OCI-LY3 (cell line): ENCODE results near the gene METTL3.

Source experiments
- CTCF ChIP-seq: fragments of 200-600, 300-600 bp; sonication (generic); IDR thresholded peaks from 2 replicates; pipeline ENCODE4 v1.5.1; 2014; ENCODE audit warnings: antibody characterized with exemption, low read length, low read depth
- EZH2phosphoT487 ChIP-seq: fragments of 200-600 bp; shearing (Covaris generic); IDR thresholded peaks from 2 replicates; pipeline ENCODE4 v1.6.1; 2018; ENCODE audit warnings: antibody characterized with exemption, mixed run types, low read depth

- no peak for TF ChIP-seq CTCF
- no peak for TF ChIP-seq EZH2phosphoT487
These were observed 14.4 kb upstream of the METTL3 start for GRCh38 chr14:21525571-21525961.
